Activated CD4-positive, alpha-beta memory T cell treated with anti-CD3 and anti-CD28 coated beads for 36 hours (primary cell): ENCODE results near the gene FAM209B. TPM values are rescaled to one million over a fixed set of nuclear protein-coding genes. Genes with fewer than 3 reads are reported as not detected.
"Not testable (repeated sequence)": the region's sequence is repeated elsewhere in the genome, so short reads cannot be mapped to it uniquely, and the experiment has no call there.

Experiments used
- CTCF ChIA-PET: fragments of 350-600 bp; sonication (Branson Sonifier 250); formaldehyde crosslinking; loops from one replicate; lab custom pipeline; 2021; ENCODE audit warnings: antibody characterized with exemption, inconsistent platforms; lab: Charles Lee
- POLR2A ChIA-PET: fragments of 350-600 bp; sonication (Branson Sonifier 250); formaldehyde crosslinking; loops from one replicate; lab custom pipeline; 2021; ENCODE audit warnings: antibody characterized with exemption; lab: Charles Lee
- DNase-seq: peaks from one replicate; pipeline ENCODE4 v3.0.0-alpha.2; 2020
- H3K27ac Mint-ChIP-seq: one replicate; pipeline ENCODE4 v1.8.0; 2021; ENCODE audit warnings: mixed read lengths
- H3K27me3 Mint-ChIP-seq: one replicate; pipeline ENCODE4 v1.8.0; 2021; ENCODE audit warnings: mixed read lengths
- H3K36me3 Mint-ChIP-seq: one replicate; pipeline ENCODE4 v1.8.0; 2021; ENCODE audit warnings: mixed read lengths
- H3K4me1 Mint-ChIP-seq: one replicate; pipeline ENCODE4 v1.8.0; 2021; ENCODE audit warnings: low read depth, mixed read lengths
- H3K4me3 Mint-ChIP-seq: one replicate; pipeline ENCODE4 v1.8.0; 2021; ENCODE audit warnings: mild to moderate bottlenecking, mixed read lengths
- H3K9me3 Mint-ChIP-seq: one replicate; pipeline ENCODE4 v1.8.0; 2021; ENCODE audit warnings: mixed read lengths
- intact Hi-C: fragments of 100-400 bp; cut with micrococcal nuclease; formaldehyde crosslinking; loops from one replicate; pipeline ENCODE4 v1.15.1; 2023
- total RNA-seq, 2 experiments: library from RNA; stranded (reverse); gene quantifications; one replicate each; pipeline ENCODE4 v1.2.3, GENCODE V29; 2021

The FAM209B gene
- total RNA-seq: under 1 TPM; 0.63 to 0.93 TPM

GRCh38 chr20:56532946-56533345 is at the start of gene FAM209B:
TSS of gene FAM209B (plus strand) at chr20:56533246. CDS start at chr20:56533342, 96 bp downstream.
- H3K9me3 Mint-ChIP-seq, H3K36me3 Mint-ChIP-seq, H3K27me3 Mint-ChIP-seq, H3K4me1 Mint-ChIP-seq, POLR2A ChIA-PET, H3K4me3 Mint-ChIP-seq, intact Hi-C loops, H3K27ac Mint-ChIP-seq, CTCF ChIA-PET, DNase-seq: not testable (repeated sequence)

- no peak overlapping the region for H3K4me3 Mint-ChIP-seq
- peaks cover 53% of the 10 kb centered on the region for H3K36me3 Mint-ChIP-seq
- H3K27ac Mint-ChIP-seq: peak overlapping the region; percentile 59
- H3K4me1 Mint-ChIP-seq: peaks cover 30% of the 10 kb centered on the region
- intact Hi-C loops: no loop called here
- no peak for DNase-seq
- H3K27me3 Mint-ChIP-seq: no peaks in the 10 kb centered on the region
- POLR2A ChIA-PET: no interaction called here
- CTCF ChIA-PET: no interaction called here
- no peaks in the 10 kb centered on the region for H3K9me3 Mint-ChIP-seq
Observed at GRCh38 chr20:56483970-56484369, 49.1 kb upstream of the FAM209B start.

GRCh38 chr20:56487216-56487615 is 45.8 kb upstream of the FAM209B start:
- POLR2A ChIA-PET: no interaction called here
- Mint-ChIP-seq H3K9me3 (no peaks in the 10 kb centered on the region), H3K27ac (no peak overlapping the region), H3K4me1 (peaks cover 24% of the 10 kb centered on the region), H3K27me3 (no peaks in the 10 kb centered on the region), H3K4me3 (no peak overlapping the region), H3K36me3 (peaks cover 50% of the 10 kb centered on the region)
- DNase-seq: no peak
- CTCF ChIA-PET: no interaction called here
- intact Hi-C loops: no loop called here

DNA sequence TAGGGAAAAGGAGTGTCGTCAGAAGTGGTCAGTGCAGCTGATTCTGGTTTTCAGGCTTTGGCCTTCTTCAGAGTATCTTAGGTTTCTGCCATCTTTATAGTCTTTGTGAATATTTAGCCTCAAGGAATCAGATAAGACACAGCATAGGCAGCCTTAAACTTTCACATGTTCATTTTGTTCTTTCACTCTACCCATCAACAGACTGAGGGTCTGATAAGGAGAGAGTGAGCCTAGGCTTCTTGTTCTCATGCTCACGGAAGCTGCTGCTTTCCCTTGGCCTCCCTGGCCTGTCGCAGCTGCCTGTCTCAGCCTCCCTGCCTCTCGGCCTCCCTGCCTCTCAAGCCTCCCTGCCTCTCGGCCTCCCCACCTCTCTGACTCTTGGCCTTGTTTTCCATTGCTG is 44.5 kb upstream of the FAM209B start:
- no peaks in the 10 kb centered on the region for H3K9me3 Mint-ChIP-seq
- H3K27ac Mint-ChIP-seq: no peak overlapping the region
- peaks cover 50% of the 10 kb centered on the region for H3K36me3 Mint-ChIP-seq
- CTCF ChIA-PET: no interaction called here
- no peak overlapping the region for H3K4me3 Mint-ChIP-seq
- intact Hi-C loops: no loop called here
- no peaks in the 10 kb centered on the region for H3K27me3 Mint-ChIP-seq
- DNase-seq: no peak
- POLR2A ChIA-PET: no interaction called here
- H3K4me1 Mint-ChIP-seq: peaks cover 13% of the 10 kb centered on the region

- ChIA-PET POLR2A (no interaction called here), CTCF (no interaction called here)
- Mint-ChIP-seq H3K27me3 (no peaks in the 10 kb centered on the region), H3K4me3 (no peak overlapping the region), H3K4me1 (peaks cover 2% of the 10 kb centered on the region), H3K36me3 (peaks cover 21% of the 10 kb centered on the region), H3K9me3 (peaks cover 2% of the 10 kb centered on the region), H3K27ac (no peak overlapping the region)
- intact Hi-C loops: no loop called here
- no peak for DNase-seq
Observed at GRCh38 chr20:56501116-56501515, 31.9 kb upstream of the FAM209B start.

- Mint-ChIP-seq H3K9me3 (no peaks in the 10 kb centered on the region), H3K4me1 (peaks cover 2% of the 10 kb centered on the region), H3K36me3 (peaks cover 4% of the 10 kb centered on the region), H3K27ac (no peak overlapping the region), H3K4me3 (no peak overlapping the region), H3K27me3 (no peaks in the 10 kb centered on the region)
- CTCF ChIA-PET: no interaction called here
- DNase-seq: no peak
- POLR2A ChIA-PET: no interaction called here
- intact Hi-C loops: loop anchor here (2.0 kb wide), 1 partner anchor 111 kb away; the partner anchor contains the start of genes AURKA and CSTF1
Observed at GRCh38 chr20:56503916-56504315, 29.1 kb upstream of the FAM209B start.

DNA sequence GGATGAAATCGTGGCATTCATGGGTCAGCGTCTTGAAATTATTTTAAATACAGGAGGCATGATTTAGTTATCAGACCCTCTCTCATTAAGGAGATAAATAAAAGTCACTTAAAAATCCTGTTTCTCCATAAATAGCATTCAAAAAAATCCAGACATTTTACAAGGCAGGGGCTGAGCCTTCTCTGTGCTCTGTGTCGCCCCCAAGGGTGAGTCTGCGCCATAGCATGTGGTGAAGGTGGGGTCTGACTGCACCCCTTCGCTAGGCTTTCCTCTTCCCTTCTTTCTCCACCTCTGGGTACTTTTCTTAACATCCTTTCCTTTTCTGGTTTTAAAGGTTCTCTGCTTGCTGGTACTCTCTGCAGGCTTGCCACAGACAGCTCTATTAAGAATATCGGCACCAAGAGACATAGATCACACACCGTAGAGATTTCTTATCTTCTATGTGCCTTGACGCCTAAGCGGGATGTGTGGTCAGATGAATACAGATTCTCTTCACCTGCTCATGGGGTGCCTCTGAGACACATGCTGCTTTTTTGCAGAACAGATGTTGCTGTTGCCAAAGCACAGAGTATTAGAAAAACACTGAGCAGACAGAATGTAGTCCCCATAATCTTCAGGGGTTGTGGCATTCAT is 28.6 kb upstream of the FAM209B start:
- ChIA-PET CTCF (interaction anchor here (1.0 to 1.5 kb wide), 2 partner anchors 106 to 109 kb away, joined by 3 to 6 read pairs; no protein-coding TSS in a partner anchor), POLR2A (no interaction called here)
- no peaks in the 10 kb centered on the region for H3K9me3 Mint-ChIP-seq
- peaks cover 2% of the 10 kb centered on the region for H3K4me1 Mint-ChIP-seq
- peak; percentile 35 for DNase-seq
- H3K4me3 Mint-ChIP-seq: no peak overlapping the region
- intact Hi-C loops: loop anchor here (2.0 kb wide), 1 partner anchor 112 kb away; the partner anchor contains the start of genes AURKA and CSTF1
- no peaks in the 10 kb centered on the region for H3K27me3 Mint-ChIP-seq
- no peak overlapping the region for H3K27ac Mint-ChIP-seq
- H3K36me3 Mint-ChIP-seq: peaks cover 4% of the 10 kb centered on the region

DNA sequence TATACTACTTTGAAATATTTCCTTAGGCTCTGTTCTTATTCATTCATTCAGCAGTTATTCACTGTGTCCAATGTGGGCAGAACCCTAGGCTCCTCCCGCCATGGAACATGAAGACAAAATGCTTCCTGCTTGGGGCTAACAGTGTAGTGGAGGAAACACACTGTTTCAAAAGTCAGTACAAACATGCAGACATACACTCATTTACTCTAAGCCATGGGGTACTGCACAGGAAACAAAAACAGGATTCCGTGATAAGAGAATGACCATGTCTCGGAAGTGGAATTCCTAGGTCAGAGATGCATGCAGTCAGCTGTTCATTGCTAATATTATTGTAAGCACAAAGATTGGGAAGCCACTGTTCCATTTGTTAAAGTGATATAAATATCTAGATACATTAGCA is 26.9 kb upstream of the FAM209B start:
- H3K27ac Mint-ChIP-seq: no peak overlapping the region
- POLR2A ChIA-PET: no interaction called here
- DNase-seq: no peak
- peaks cover 4% of the 10 kb centered on the region for H3K36me3 Mint-ChIP-seq
- CTCF ChIA-PET: interaction anchor here (1.2 to 1.5 kb wide), 2 partner anchors 44 to 107 kb away, joined by 3 to 6 read pairs; no protein-coding TSS in a partner anchor
- H3K4me1 Mint-ChIP-seq: peaks cover 2% of the 10 kb centered on the region
- no peaks in the 10 kb centered on the region for H3K27me3 Mint-ChIP-seq
- intact Hi-C loops: no loop called here
- H3K4me3 Mint-ChIP-seq: no peak overlapping the region
- H3K9me3 Mint-ChIP-seq: no peaks in the 10 kb centered on the region

DNA sequence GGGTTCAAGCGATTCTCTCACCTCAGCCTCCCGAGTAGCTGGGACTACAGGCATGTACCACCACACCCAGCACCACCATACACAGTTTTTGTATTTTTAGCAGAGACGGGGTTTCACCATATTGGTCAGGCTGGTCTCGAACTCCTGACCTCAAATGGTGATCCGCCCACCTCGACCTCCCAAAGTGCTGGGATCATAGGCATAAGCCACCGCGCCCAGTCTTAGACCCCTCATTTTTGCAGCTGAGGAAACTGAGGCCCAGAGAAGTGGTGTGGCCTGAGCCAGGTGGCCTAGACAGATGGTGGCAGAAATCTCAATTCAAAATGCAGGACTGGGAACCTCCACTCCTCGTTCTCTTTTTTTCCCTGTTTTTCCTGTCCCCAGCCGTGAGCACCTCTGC is 21.1 kb upstream of the FAM209B start:
- Mint-ChIP-seq H3K9me3 (no peaks in the 10 kb centered on the region), H3K36me3 (peaks cover 24% of the 10 kb centered on the region), H3K27me3 (no peaks in the 10 kb centered on the region), H3K4me1 (no peaks in the 10 kb centered on the region), H3K27ac (no peak overlapping the region), H3K4me3 (no peak overlapping the region)
- intact Hi-C loops: no loop called here
- POLR2A ChIA-PET: no interaction called here
- DNase-seq: no peak
- CTCF ChIA-PET: no interaction called here

GRCh38 chr20:56513161-56514150 is 19.6 kb upstream of the FAM209B start:
- no peaks in the 10 kb centered on the region for H3K27me3 Mint-ChIP-seq
- ChIA-PET POLR2A (no interaction called here), CTCF (interaction anchor here (1.5 kb wide), 1 partner anchor 121 kb away, joined by 3 read pairs; the partner anchor contains the start of genes AURKA and CSTF1)
- intact Hi-C loops: no loop called here
- H3K36me3 Mint-ChIP-seq: peaks cover 40% of the 10 kb centered on the region
- H3K4me1 Mint-ChIP-seq: no peaks in the 10 kb centered on the region
- H3K4me3 Mint-ChIP-seq: no peak overlapping the region
- DNase-seq: no peak
- H3K27ac Mint-ChIP-seq: no peak overlapping the region
- peaks cover under 1% of the 10 kb centered on the region for H3K9me3 Mint-ChIP-seq

GRCh38 chr20:56516631-56517030 is 16.4 kb upstream of the FAM209B start:
- no peak for DNase-seq
- Mint-ChIP-seq H3K27me3 (no peaks in the 10 kb centered on the region), H3K4me3 (no peak overlapping the region), H3K27ac (no peak overlapping the region), H3K4me1 (no peaks in the 10 kb centered on the region), H3K9me3 (peaks cover 22% of the 10 kb centered on the region), H3K36me3 (peaks cover 72% of the 10 kb centered on the region)
- intact Hi-C loops: loop anchor here (1.0 kb wide), 1 partner anchor 116 kb away; no protein-coding TSS in a partner anchor
- CTCF ChIA-PET: interaction anchor here (0.8 to 0.9 kb wide), 2 partner anchors 14 to 105 kb away, joined by 3 read pairs; partner anchors contain the start of gene CASS4
- POLR2A ChIA-PET: no interaction called here

- H3K27me3 Mint-ChIP-seq: no peaks in the 10 kb centered on the region
- H3K4me3 Mint-ChIP-seq: no peak overlapping the region
- peaks cover 23% of the 10 kb centered on the region for H3K9me3 Mint-ChIP-seq
- no peak overlapping the region for H3K27ac Mint-ChIP-seq
- no peaks in the 10 kb centered on the region for H3K4me1 Mint-ChIP-seq
- H3K36me3 Mint-ChIP-seq: peaks cover 72% of the 10 kb centered on the region
- ChIA-PET CTCF (no interaction called here), POLR2A (no interaction called here)
- intact Hi-C loops: no loop called here
- DNase-seq: no peak
Observed at GRCh38 chr20:56517211-56517610, 15.8 kb upstream of the FAM209B start.
